Activated B cell treated with CpG ODN at 0.5 μM for 24 hours (primary cell): ENCODE data around the gene CEP290. TPM values are rescaled to one million over a fixed set of nuclear protein-coding genes. Genes with fewer than 3 reads are reported as not detected.

ENCODE experiments used
- ATAC-seq: fragments of 200-7000 bp; cut with Tn5 transposase; one replicate; pipeline ENCODE4 v1.10.0; 2021; ENCODE audit warnings: low read depth, mild to moderate bottlenecking, moderate library complexity
- CTCF ChIA-PET: fragments of 350-600 bp; sonication (Branson Sonifier 250); formaldehyde crosslinking; loops from one replicate; lab custom pipeline; 2021; ENCODE audit warnings: antibody characterized with exemption; lab: Charles Lee
- POLR2A ChIA-PET: fragments of 350-600 bp; sonication (Branson Sonifier 250); formaldehyde crosslinking; loops from one replicate; lab custom pipeline; 2021; ENCODE audit warnings: antibody characterized with exemption; lab: Charles Lee
- DNase-seq: peaks from one replicate; pipeline ENCODE4 v3.0.0; 2022
- H3K27ac Mint-ChIP-seq: one replicate; pipeline ENCODE4 v1.8.0; 2020; ENCODE audit warnings: mixed read lengths
- H3K27me3 Mint-ChIP-seq: one replicate; pipeline ENCODE4 v1.8.0; 2021; ENCODE audit warnings: mixed read lengths
- H3K36me3 Mint-ChIP-seq: one replicate; pipeline ENCODE4 v1.8.0; 2021; ENCODE audit warnings: low read depth, mixed read lengths
- H3K4me1 Mint-ChIP-seq: one replicate; pipeline ENCODE4 v1.8.0; 2021; ENCODE audit warnings: mixed read lengths
- H3K4me3 Mint-ChIP-seq: one replicate; pipeline ENCODE4 v1.8.0; 2020; ENCODE audit warnings: mild to moderate bottlenecking, mixed read lengths
- H3K9me3 Mint-ChIP-seq: one replicate; pipeline ENCODE4 v1.8.0; 2020; ENCODE audit warnings: mixed read lengths
- intact Hi-C: fragments of 100-400 bp; cut with micrococcal nuclease; formaldehyde crosslinking; loops from one replicate; pipeline ENCODE4 v1.15.1; 2024
- total RNA-seq: library from RNA; stranded (reverse); gene quantifications from 2 replicates; pipeline ENCODE4 v1.2.3, GENCODE V29; 2022
- TF ChIP-seq, protein P1 (sequence below): fragments of 200-600 bp; IDR thresholded peaks from one replicate; pipeline ENCODE4 v1.8.0; 2022; ENCODE audit warnings: antibody characterized with exemption, mild to moderate bottlenecking

CEP290 gene
- total RNA-seq, 1 donor from 2014 or later, result 15.0 TPM

DNA sequence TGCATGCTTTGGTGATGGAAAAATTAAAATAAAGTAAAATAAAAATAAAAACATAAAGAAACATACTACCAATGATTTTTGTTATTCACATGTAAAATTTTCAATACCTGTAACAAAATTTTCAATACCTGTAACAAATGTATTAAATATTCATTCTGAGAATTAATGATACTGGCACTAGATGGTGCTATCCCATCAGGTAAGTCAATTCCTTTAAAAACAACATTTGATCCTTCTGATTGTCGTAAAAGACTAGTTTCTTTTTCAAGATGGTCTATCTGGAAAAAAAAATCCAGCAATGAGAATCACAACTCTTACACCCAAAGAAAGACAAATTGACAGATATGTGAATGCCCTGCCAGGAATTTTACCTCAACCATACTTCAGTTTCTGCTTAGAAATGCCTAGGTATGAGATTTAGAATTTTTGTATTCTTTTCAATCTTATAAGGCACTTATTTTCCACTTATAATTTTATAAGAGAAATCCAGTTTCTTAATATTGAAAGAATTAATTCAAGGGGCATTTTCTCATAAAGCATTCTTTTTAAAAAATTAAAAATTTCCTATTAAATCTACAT lies 30.7 kb downstream of the CEP290 start:
- Mint-ChIP-seq H3K36me3 (peaks cover 56% of the 10 kb centered on the region), H3K4me3 (no peak overlapping the region), H3K9me3 (no peaks in the 10 kb centered on the region), H3K4me1 (no peaks in the 10 kb centered on the region), H3K27ac (no peak overlapping the region), H3K27me3 (no peaks in the 10 kb centered on the region)
- DNase-seq (no peak), ATAC-seq (no peak)
- TF ChIP-seq, protein P1, sequence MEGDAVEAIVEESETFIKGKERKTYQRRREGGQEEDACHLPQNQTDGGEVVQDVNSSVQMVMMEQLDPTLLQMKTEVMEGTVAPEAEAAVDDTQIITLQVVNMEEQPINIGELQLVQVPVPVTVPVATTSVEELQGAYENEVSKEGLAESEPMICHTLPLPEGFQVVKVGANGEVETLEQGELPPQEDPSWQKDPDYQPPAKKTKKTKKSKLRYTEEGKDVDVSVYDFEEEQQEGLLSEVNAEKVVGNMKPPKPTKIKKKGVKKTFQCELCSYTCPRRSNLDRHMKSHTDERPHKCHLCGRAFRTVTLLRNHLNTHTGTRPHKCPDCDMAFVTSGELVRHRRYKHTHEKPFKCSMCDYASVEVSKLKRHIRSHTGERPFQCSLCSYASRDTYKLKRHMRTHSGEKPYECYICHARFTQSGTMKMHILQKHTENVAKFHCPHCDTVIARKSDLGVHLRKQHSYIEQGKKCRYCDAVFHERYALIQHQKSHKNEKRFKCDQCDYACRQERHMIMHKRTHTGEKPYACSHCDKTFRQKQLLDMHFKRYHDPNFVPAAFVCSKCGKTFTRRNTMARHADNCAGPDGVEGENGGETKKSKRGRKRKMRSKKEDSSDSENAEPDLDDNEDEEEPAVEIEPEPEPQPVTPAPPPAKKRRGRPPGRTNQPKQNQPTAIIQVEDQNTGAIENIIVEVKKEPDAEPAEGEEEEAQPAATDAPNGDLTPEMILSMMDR, result no peak
- CTCF ChIA-PET, result no interaction called here
- intact Hi-C loops, result loop anchor here (1.0 to 5.0 kb wide), 4 partner anchors 66 to 1418 kb away; no protein-coding TSS in a partner anchor
- POLR2A ChIA-PET, result no interaction called here

DNA sequence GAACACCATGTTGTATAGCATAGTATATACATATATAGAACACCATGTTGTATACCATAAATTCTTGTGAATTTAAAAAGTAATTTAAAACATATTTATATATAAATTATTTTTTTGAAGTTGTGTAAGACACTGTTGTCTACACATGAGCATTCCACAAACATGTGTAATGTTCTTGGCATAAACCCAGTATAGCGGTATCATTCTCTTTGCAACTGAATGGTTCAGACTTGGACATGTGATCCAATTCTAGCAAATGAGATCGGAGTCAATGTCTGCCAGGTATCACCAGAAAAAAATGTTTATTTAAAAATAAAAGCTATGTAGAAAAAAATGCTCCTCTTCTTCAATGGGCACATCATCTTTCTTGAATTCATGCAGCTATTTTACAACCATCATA lies 33.9 kb downstream of the CEP290 start:
- Mint-ChIP-seq H3K4me3 (no peak overlapping the region), H3K4me1 (no peaks in the 10 kb centered on the region), H3K36me3 (peaks cover 54% of the 10 kb centered on the region), H3K27ac (no peak overlapping the region), H3K9me3 (no peaks in the 10 kb centered on the region), H3K27me3 (no peaks in the 10 kb centered on the region)
- ATAC-seq, result no peak
- no peak for DNase-seq
- CTCF ChIA-PET, result no interaction called here
- intact Hi-C loops, result no loop called here
- POLR2A ChIA-PET, result no interaction called here
- TF ChIP-seq, protein P1, result no peak

GRCh38 chr12:88093573-88093972 lies 48.3 kb downstream of the CEP290 start:
- no peak for ATAC-seq

DNA sequence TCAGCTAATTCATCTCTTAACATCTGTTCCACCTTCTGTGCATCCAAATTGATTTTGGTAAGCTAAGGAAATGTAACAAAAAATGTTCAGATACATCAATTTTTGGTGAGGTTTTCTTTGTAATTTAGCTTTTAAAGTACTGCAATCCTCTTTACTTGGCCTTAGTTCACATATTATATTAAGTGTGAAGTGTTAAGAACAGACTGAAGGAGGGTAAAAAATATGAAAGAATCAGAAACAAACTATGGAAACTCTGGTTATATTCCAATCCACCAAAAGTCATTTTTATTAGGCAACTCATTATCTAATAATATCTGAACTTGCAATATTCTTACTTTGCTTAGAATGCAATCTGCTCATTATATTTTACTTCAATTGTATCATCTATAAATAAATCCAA lies 49.1 kb downstream of the CEP290 start:
- intact Hi-C loops, result loop anchor here (5.0 kb wide), 1 partner anchor 40 kb away; no protein-coding TSS in a partner anchor
- H3K4me3 Mint-ChIP-seq, result no peak overlapping the region
- H3K27me3 Mint-ChIP-seq, result no peaks in the 10 kb centered on the region
- ChIA-PET POLR2A (no interaction called here), CTCF (no interaction called here)
- no peak overlapping the region for H3K27ac Mint-ChIP-seq
- H3K4me1 Mint-ChIP-seq, result no peaks in the 10 kb centered on the region
- TF ChIP-seq, protein P1, result no peak
- no peak for ATAC-seq
- DNase-seq, result no peak
- H3K36me3 Mint-ChIP-seq, result peaks cover 42% of the 10 kb centered on the region
- no peaks in the 10 kb centered on the region for H3K9me3 Mint-ChIP-seq

More at GRCh38 chr12:88093573-88093972, 48.3 kb downstream of the CEP290 start:
- no peaks in the 10 kb centered on the region for H3K27me3 Mint-ChIP-seq
- intact Hi-C loops, result loop anchor here (5.0 kb wide), 1 partner anchor 41 kb away; no protein-coding TSS in a partner anchor
- H3K4me3 Mint-ChIP-seq, result no peak overlapping the region
- CTCF ChIA-PET, result no interaction called here
- no peaks in the 10 kb centered on the region for H3K4me1 Mint-ChIP-seq
- peaks cover 42% of the 10 kb centered on the region for H3K36me3 Mint-ChIP-seq
- no peaks in the 10 kb centered on the region for H3K9me3 Mint-ChIP-seq
- H3K27ac Mint-ChIP-seq, result no peak overlapping the region
- TF ChIP-seq, protein P1, result no peak
- POLR2A ChIA-PET, result no interaction called here
- DNase-seq, result no peak

DNA sequence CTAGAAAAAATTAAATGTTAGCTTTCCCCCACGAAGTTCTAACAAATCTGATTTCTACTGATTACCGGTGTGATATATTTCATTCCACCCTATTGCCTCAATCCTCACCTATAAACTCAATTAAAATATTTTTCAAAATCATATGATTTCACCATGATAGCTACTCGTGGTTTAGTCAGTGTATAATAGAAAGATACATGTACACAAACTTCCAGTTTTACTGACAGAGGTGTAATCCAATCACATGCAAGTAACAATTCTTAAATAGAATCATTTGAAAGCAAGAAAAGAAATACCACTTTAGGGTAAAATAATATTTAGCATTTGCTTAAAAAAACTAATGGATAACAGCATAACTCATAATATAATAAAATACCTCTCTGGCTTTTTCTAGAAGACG lies 57.7 kb downstream of the CEP290 start:
- intact Hi-C loops, result no loop called here
- ATAC-seq, result no peak
- TF ChIP-seq, protein P1, result no peak
- peaks cover 67% of the 10 kb centered on the region for H3K36me3 Mint-ChIP-seq
- no peak overlapping the region for H3K27ac Mint-ChIP-seq
- no peaks in the 10 kb centered on the region for H3K27me3 Mint-ChIP-seq
- no peak for DNase-seq
- ChIA-PET POLR2A (no interaction called here), CTCF (no interaction called here)
- no peaks in the 10 kb centered on the region for H3K4me1 Mint-ChIP-seq
- no peak overlapping the region for H3K4me3 Mint-ChIP-seq
- H3K9me3 Mint-ChIP-seq, result no peaks in the 10 kb centered on the region
